Measurements from ENCODE around the gene KRT40. TPM values are rescaled to one million over a fixed set of nuclear protein-coding genes. Genes with fewer than 3 reads are reported as not detected.

The KRT40 gene
- total and polyA plus RNA-seq, 2 of the 4 experiments (the other 2 are of a cell fraction) = not detected

DNA sequence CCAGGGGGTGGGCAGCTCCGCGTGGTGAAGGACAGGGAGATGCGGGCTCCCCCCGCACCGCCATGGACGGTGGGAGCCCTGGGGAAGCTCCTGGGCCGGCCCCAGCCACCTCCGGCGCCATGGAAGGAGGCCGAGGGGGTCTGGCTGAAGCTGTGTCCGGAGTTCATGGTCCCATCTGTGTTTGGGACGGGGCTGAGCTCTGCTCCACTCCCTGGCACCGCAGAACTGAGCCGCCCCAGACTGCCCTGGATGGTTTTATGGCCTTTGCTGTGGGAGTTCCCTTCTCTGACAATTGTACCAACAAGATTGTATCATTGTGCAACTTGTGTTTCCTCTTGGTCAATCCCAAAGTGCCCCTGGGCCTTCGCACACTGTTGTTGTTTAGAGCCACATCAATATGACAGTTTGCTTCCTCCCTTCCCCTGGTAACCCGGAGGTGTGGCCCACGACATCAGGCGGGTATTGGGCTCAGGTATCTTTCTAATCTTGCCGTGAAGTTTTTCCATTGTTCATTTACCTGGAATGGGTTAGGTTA is 47.6 kb downstream of the KRT40 start:
- Histone ChIP-seq H3K4me3 (ENCODE audit: insufficient read depth, low read depth, low read length) (no peak overlapping the region), H2BK5ac (ENCODE audit: low read depth, low read length, poor library complexity, severe bottlenecking) (no peak overlapping the region), H2AFZ (replicated peaks; ENCODE audit: low read length, poor library complexity) (no peak overlapping the region), H2BK120ac (ENCODE audit: low read depth, low read length) (no peak overlapping the region), H2AK5ac (ENCODE audit: low read depth, low read length) (no peak overlapping the region), H3K23ac (ENCODE audit: low read depth, low read length) (no peak overlapping the region), H4K8ac (ENCODE audit: low read depth in 2 of 2, low read length in 2 of 2) (no peak overlapping the region), H3K4me2 (ENCODE audit: low read depth, low read length) (no peak overlapping the region), H3K9me3 (ENCODE audit: control insufficient read depth, insufficient read depth, low read length) (no peaks in the 10 kb centered on the region), H4K91ac (ENCODE audit: insufficient read depth, low read depth, low read length) (peak overlapping the region; percentile 14; the same call in 1 of the 2 replicates), H2BK20ac (ENCODE audit: low read depth, low read length) (no peak overlapping the region), H3K9me1 (ENCODE audit: insufficient read depth, low read length) (no peaks in the 10 kb centered on the region), H3K79me1 (ENCODE audit: low read depth in 1 of 2, low read length in 2 of 2) (no peaks in the 10 kb centered on the region), H3K36me3 (ENCODE audit: control insufficient read depth, insufficient read depth, low read length) (no peaks in the 10 kb centered on the region), H3K14ac (replicated peaks; ENCODE audit: low read depth, low read length) (no peak overlapping the region), H3K4me1 (ENCODE audit: control insufficient read depth, insufficient read depth, low read length) (peaks cover 2% of the 10 kb centered on the region; the same call in 1 of the 2 replicates), H2AK9ac (replicated peaks; ENCODE audit: low read depth, low read length, poor library complexity) (no peak overlapping the region), H3K56ac (ENCODE audit: extremely low read depth, insufficient read depth, low read length) (no peak overlapping the region), H3K9ac (ENCODE audit: low read depth, low read length) (no peak overlapping the region), H3K4ac (ENCODE audit: low read depth, low read length) (no peak overlapping the region; the same call in 1 of the 2 replicates), H2BK15ac (ENCODE audit: low read depth, low read length) (no peak overlapping the region), H3K18ac (ENCODE audit: low read depth, low read length) (no peak overlapping the region), H4K20me1 (ENCODE audit: insufficient read depth, low read length) (no peaks in the 10 kb centered on the region), H4K5ac (ENCODE audit: low read depth, low read length) (no peak overlapping the region), H3K27me3 (ENCODE audit: control insufficient read depth, insufficient read depth, low read length) (no peaks in the 10 kb centered on the region), H3K27ac (ENCODE audit: insufficient read depth, low read length) (no peak overlapping the region)
- no peak for DNase-seq
- TF ChIP-seq, protein P1, sequence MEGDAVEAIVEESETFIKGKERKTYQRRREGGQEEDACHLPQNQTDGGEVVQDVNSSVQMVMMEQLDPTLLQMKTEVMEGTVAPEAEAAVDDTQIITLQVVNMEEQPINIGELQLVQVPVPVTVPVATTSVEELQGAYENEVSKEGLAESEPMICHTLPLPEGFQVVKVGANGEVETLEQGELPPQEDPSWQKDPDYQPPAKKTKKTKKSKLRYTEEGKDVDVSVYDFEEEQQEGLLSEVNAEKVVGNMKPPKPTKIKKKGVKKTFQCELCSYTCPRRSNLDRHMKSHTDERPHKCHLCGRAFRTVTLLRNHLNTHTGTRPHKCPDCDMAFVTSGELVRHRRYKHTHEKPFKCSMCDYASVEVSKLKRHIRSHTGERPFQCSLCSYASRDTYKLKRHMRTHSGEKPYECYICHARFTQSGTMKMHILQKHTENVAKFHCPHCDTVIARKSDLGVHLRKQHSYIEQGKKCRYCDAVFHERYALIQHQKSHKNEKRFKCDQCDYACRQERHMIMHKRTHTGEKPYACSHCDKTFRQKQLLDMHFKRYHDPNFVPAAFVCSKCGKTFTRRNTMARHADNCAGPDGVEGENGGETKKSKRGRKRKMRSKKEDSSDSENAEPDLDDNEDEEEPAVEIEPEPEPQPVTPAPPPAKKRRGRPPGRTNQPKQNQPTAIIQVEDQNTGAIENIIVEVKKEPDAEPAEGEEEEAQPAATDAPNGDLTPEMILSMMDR (conservative IDR thresholded peaks at IDR 0.05; ENCODE audit: low read depth, low read length) = no peak
- TF ChIP-seq CEBPB (IDR thresholded peaks at IDR 0.05; ENCODE audit: low read depth, low read length) = peak; percentile 26; the same call in 1 of the 2 replicates
- ChIA-PET CTCF (no interaction called here), POLR2A (ENCODE audit: unreplicated experiment) (no interaction called here)
- dilution Hi-C loops (cut with HindIII; ENCODE audit: low sequenced_read_pairs, unreplicated experiment) (no loop called here), intact Hi-C loops (cut with micrococcal nuclease) (no loop called here), in situ Hi-C loops (cut with MboI; ENCODE audit: low sequenced_read_pairs) (no loop called here)
- 88% methylated on average over 5 of the region's 19 CpGs; no CpG with 5 or more reads in 1 of the 2 experiments for WGBS, 2 experiments (ENCODE audit: extremely low coverage in 2 of 2, insufficient read length in 1 of 2)
- BruUV-seq (replicated peaks) = no TSS peak
- ATAC-seq (ENCODE audit: low read depth) = no peak

All from IMR-90 (cell line).